IPS-NIHi7 (cell line): Measurements from ENCODE around the gene UBA52.
"Not testable (repeated sequence)": the region's sequence is repeated elsewhere in the genome, so short reads cannot be mapped to it uniquely, and the experiment has no call there.

Source experiments
- DNase-seq: peaks from one replicate; pipeline ENCODE4 v3.0.0; 2012; ENCODE audit warnings: mixed read lengths; ENCODE audit errors: extremely low spot score

Gene UBA52

DNA sequence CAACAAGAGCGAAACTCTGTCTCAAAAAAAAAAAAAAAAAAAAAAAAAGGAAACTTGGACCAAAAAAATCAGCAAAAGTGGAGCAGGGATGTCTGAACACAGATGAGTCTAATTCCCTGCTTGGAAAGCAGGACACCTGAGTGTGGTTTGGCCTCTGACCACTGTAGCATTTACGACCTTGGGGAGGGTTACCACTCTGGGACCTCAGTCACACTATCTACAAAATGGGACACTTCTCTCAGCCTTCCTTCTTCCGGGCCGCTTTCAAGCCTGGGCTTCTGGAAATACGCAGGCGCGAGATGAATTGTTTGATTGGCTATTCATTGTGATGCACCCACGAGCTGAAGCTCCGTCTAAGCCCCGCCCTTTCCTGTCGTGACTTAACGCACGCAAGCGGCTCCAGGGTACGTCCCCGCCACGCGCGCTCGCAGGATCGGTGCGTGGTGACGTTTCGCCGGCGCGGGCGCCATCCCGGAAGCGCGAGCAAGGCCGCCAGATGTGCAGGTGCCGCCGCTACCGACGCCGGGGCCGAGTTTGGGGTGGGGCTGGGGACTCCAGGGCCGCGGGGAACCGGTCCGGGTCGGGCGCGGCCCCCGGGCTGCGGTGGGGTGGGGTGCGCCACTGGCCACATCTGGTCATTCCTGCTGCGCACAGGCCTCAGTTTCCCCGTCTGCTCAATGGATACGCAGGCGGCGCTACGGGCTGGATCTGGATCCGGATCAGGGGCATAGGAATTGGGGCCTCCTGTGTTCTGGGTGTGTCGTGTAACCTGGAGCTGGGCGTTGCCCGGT lies 14.1 kb upstream of the UBA52 start, which contains the start of gene KXD1:
Gene KXD1 (plus strand): TSS at position 460 of the 791 bp plus-strand sequence. CDS start 4,187 bp downstream, outside the sequence.
- peak; percentile 92 for DNase-seq

- DNase-seq = no peak
These were observed 13.5 kb upstream of the UBA52 start for GRCh38 chr19:18558202-18558555.

DNA sequence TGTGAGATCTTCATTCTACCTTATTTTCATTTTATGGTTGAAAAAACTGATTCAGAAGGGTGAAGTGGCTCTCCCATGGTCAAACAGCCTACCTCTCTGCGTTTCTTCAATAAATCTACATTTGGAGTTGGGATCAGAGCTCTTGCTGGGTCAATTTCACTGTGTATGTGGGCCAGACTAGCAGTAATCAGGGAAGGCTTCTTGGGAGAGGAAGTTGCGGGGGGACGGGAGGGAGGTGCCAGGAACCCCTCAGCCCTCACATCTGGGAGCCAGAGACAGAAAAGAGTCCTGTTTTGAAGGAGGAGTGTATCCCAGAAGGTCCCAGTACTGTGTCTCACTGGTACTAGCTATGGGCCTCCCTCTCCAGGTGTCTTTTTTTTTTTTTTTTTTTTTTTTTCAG lies 13.1 kb upstream of the UBA52 start:
- no peak for DNase-seq

GRCh38 chr19:18559685-18560084 lies 12.0 kb upstream of the UBA52 start:
- DNase-seq = no peak

- DNase-seq = no peak
These were observed 9.6 kb upstream of the UBA52 start for GRCh38 chr19:18562086-18562485.

DNA sequence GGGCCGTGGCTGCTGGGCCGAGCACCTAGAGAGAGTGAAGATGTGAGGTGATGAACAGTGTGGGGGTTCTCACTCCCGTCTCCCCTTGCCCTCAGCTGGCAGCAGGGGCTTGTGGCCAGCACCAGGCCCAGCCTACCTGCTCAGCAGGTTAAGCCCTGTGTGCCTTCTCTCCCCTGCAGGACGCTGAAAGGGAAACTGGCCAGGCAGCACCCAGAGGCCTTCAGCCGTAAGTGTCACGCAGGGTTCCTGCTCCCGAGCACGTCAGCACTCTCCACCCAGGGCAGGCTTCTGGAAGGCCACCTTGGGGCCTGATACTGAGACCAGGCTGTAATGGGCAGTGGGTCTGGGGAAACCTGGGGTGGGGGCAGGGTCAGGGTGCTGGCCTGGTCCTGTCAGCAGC lies 4.7 kb upstream of the UBA52 start:
- DNase-seq = no peak

DNA sequence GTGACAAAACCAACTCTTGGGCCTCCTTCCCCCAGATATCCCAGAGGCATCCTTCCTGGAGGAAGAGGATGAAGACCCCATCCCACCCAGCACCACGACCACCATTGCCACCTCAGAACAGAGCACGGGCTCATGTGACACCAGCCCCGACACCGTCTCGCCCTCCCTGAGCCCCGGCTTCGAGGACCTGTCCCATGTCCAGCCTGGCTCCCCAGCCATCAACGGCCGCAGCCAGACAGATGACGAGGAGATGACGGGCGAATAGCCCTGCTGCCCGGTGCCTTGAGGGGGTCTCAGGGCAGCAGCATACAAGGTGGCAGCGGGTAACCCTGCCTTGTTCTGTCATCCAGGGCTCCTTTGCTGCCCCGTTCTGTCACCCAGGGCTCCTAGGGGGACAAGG lies 3.3 kb upstream of the UBA52 start:
- DNase-seq = no peak

DNA sequence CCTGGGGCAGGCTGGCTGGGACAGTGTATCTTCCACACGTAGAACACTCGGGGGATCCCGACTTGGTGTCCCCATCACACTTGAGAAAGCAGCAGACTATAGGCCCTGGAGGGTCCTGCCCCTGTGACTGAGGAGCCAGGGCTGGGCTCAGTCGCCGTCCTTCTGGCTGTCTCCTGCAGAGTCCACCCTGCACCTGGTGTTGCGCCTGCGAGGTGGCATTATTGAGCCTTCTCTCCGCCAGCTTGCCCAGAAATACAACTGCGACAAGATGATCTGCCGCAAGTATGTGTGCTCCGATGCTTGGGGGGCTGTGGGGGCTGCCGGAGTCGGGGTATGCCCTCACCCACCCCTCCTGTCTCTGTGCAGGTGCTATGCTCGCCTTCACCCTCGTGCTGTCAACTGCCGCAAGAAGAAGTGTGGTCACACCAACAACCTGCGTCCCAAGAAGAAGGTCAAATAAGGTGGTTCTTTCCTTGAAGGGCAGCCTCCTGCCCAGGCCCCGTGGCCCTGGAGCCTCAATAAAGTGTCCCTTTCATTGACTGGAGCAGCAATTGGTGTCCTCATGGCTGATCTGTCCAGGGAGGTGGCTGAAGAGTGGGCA lies 3.1 kb downstream of the UBA52 start:
- no peak for DNase-seq

DNA sequence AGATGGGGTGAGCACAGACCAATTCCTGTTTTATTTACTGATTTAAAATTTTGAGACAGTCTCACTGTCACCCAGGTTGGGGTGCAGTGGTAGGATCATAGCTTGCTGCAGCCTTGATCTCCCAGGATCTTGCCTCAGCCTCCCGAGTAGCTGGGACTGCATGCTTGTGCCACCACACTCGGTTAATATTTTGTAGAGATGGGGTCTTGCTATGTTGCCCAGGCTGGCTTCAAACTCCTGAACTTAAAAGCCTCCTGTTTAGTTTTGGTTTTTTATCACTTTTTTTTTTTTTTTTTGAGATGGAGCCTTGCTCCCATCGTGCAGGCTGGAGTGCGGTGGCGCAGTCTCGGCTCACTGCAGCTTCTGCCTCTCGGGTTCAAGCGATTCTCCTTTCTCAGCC lies 4.7 kb downstream of the UBA52 start:
- no peak for DNase-seq

GRCh38 chr19:18577365-18577914 lies 5.8 kb downstream of the UBA52 start:
- DNase-seq = no peak

DNA sequence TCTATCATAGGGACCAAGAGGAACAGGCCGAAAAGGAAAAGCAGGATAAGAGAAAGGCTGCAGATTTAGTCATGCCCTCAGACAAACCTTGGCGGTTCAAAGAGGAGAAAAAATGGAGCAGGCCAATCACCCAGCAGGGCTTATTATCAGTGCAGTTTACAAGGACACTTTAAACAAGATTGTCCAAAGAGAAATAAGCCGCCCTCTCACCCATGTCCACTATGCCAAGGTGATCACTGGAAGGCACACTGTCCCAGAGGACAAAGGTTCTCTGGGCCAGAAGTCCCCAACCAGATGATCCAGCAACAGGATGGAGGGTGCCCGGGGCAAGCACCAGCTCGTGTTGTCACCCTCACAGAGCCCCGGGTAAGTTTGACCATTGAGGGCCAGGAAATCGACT lies 8.7 kb downstream of the UBA52 start:
- no peak for DNase-seq

DNA sequence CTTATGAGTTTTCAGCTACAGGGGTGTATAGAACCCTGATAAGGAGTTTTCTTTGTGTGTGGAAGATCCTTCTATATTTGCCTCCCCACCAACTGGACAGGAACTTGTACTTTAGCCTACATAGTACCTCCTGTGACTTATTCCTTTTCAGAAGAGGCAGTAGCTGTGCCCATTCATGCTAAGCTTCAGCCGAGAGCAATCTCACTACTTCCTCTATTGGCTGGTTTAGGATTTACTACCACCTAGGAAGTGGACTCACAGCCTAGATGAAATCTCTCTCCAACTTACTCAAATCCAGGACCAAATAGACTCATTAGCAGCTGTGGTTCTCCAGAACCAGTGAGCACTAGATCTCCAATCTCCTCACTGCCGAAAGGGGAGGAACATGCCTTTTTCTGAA lies 14.6 kb downstream of the UBA52 start:
- DNase-seq = no peak

GRCh38 chr19:18587561-18587960 lies 15.9 kb downstream of the UBA52 start:
- no peak for DNase-seq

DNA sequence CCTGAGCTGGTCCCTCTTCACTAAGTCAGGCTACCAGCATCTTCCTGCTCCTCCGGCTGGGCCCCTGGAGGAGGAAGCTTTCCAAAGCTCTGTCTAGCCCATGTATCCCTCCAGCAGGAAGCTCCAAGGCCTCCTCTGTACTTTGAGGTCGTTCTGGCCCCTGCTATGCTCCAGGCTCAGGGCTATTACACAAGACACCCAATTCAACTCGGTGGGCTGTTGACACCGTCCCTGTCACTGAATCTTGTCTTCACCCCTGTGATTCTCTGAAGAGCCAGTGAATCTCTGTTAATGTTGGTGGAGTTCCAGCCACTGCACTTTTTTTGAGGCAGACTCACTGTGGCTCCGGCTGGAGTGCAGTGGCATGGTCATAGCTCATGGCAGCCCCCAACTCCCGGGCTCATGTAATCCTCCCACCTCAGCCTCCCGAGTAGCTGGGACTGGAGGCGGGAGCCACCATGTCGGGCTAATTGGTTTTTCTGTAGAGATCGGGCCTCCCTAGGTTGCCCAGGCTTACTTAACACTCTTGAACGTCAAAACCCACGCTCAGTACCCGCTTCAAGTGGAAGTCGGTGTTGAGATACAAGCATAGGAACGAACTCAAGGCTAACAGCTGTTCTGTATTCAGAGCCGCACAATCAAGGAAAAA lies 16.4 kb downstream of the UBA52 start:
- DNase-seq = no peak

DNA sequence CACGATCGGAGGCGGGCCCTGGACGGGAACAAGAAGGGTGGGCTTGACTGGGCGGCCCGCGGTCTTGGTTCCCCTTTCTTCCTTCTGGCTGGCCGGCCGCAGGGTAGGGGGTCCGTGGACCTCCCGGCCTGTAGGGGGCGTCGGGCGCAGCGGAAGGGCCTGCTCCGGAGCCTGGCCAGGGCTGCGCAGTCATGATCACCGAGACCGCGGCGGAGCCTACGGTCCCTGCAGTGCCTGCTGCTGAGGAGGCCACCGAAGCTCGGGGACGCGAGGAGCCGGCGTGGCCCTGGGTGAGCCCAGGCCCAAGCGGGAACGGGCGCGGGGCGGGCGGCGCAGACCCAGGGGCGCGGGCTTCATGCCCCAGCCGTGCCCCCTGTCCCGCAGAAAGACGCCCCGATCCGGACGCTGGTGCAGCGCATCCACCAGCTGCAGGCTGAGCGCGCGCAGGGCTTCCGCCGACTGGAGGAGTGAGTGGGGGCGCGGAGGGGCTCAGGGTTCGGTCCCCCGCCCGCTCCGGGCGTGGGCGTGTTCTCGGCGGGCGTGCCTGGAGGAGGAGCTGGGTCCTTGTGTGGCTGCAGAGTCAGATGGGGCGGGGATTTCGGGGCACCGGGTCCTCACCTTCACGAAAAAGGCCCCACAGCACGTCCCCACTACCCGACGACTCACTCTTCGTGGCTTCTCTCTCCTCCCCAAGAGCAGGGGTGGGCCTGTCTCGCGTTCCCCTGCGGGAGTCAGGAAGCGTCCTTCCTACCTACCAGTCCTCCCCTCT lies 17.1 kb downstream of the UBA52 start, which contains the start of gene REX1BD:
Gene REX1BD (plus strand): TSS at position 188 of the 769 bp plus-strand sequence. CDS start 4 bp downstream, at position 192.
- DNase-seq = peak; percentile 78

GRCh38 chr19:18589380-18590272 lies 18.0 kb downstream of the UBA52 start:
- DNase-seq = peak; percentile 72

DNA sequence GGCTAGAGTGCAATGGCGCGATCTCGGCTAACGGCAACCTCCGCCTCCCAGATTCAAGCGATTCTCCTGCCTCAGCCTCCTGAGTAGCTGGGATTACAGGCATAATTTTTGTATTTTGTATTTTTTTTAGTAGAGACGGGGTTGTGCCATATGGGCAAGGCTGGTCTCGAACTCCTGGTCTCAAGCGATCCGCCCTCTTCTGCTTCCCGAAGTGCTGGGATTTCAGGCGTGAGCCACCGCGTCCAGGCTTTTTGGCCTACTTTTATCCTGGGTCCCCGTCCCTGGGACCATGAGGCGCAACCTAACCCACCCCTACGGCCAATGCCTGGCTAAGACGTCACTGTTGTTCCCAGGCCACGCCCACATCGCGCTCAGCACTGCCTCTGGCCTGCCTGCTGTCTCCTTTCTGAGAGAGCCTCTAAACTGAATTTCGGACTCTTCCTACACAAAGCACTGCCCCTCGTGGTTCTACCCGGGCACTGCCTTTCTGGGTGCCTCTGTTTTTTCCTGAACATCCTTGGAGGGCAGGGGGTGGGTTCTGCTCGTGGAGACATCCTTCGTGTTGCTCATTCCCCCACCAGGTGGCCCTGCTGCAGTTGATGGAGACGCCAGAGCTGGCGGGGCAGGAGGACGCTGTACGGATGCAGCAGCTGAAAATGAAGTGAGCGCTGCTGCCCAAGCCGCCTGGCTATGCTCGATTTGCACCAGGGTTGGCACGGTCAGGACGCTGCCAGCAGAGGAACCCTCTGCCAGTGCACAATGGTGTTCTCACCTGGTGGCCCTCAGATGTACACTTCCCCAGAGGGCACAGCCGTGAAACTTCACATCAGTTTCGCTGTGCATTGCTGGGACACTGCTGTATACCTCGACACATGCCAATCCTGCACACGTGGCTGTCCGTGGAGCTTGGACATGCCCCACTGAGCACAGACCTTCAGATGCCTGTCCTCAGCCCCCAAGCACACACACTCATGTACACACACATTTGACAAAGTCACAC lies 18.9 kb downstream of the UBA52 start:
- peak; percentile 88 for DNase-seq

DNA sequence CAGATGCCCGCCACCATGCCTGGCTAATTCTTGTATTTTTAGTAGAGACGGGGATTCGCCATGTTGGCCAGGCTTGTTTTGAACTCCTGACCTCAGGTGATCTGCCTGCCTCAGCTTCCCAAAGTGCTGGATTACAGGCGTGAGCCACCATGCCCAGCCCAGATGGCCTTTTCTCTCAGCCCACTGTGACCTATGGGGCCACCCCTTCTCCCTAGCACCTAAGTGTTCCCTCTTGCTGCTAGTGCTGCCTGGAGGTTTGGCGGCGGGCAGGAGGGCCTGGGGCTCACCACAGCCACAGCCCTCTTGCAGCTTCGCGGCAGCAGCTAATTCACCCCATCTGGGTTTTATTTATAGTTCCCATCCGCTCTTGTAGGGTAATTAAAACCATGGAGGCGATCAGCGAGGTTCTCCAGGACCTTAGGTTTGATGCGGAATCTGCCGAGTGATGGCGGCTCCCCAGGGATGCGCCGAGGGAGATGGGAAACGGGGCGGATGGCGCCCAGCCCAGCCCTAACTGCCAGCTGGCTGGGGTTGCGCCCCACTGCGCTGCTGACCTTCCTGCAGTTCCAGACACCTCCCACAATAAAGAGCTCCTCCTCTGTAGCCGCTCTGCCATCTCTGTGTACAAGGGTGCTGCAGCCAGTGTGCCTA lies 20.2 kb downstream of the UBA52 start:
- no peak for DNase-seq

- DNase-seq = not testable (repeated sequence)
These were observed 21.1 kb downstream of the UBA52 start for GRCh38 chr19:18592732-18593131.
